HG03378 (cell line): ENCODE measurements around the gene GRXCR2.
"Not testable (repeated sequence)": the region's sequence is repeated elsewhere in the genome, so short reads cannot be mapped to it uniquely, and the experiment has no call there.

Source experiments
- ATAC-seq: cut with Tn5 transposase; IDR thresholded peaks from one replicate; pipeline ENCODE4 v1.9.1; 2021; ENCODE audit warnings: mild to moderate bottlenecking, moderate library complexity; ENCODE audit not compliant: unreplicated experiment

The GRXCR2 gene, protein sequence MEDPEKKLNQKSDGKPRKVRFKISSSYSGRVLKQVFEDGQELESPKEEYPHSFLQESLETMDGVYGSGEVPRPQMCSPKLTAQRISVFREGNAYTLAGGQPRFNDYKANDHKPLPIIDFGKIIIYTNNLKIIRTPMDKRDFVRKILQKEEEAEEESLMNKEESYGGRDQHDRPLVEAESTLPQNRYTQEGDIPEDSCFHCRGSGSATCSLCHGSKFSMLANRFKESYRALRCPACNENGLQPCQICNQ

DNA sequence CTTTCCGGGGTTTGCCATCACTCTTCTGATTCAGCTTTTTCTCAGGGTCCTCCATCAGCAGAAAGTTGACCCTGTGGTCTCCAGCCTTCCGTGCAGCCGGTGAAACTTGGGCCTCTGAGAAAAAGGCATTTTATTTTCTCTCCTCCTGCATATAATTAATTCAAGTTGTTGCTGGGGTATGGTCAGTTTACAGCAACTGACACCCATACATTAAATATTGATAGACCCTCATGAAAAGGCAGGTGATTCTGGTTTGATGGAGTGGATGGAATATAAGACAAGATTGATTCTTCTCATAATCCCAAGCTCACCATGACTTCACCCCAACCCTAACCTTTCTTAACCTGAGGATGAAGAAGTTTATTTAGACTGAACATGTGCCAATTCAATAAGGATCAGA, at the start of gene GRXCR2:
GRXCR2 (minus strand) TSS at position 101 of the 400 bp plus-strand sequence; CDS start at position 55, 46 bp downstream.
- ATAC-seq: no peak

DNA sequence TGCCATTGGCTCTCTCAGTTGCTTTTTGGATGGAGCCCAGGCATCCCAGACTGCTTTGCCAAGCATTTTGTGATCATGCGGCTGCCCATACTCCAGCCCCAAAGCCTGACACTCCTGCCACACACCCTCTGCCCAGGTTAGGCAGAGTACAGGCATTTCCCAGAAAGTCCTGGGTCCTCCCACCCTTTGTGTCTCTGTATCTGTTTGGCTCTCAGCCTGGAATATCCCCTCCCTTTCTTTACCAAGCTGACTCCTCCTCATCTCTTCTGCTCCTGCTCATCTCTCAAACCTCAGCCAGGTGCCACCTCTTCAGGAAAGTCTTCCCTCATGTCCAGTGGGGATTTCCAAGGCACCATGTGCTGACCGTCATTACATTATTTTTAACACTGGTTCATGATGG, 49.2 kb upstream of the GRXCR2 start:
- no peak for ATAC-seq

DNA sequence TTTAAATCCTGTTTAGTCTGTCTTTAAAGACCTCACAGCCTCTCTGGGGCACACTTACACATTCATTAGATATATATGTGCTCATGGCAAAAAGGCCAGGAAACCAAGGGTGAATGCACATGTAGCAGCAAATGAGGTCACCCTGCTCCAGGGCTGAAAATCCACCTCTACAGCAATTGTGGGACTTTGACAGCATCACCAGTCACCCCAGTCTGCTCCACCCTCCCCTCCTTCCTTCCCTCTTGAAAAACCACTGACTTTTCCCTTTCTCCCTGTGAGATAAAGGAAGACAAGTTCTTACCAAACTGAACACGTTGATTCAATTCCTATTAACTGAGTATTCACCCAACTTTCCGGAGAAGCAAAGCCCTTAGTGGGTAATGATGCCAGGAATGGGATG, 48.4 kb upstream of the GRXCR2 start:
- no peak for ATAC-seq

DNA sequence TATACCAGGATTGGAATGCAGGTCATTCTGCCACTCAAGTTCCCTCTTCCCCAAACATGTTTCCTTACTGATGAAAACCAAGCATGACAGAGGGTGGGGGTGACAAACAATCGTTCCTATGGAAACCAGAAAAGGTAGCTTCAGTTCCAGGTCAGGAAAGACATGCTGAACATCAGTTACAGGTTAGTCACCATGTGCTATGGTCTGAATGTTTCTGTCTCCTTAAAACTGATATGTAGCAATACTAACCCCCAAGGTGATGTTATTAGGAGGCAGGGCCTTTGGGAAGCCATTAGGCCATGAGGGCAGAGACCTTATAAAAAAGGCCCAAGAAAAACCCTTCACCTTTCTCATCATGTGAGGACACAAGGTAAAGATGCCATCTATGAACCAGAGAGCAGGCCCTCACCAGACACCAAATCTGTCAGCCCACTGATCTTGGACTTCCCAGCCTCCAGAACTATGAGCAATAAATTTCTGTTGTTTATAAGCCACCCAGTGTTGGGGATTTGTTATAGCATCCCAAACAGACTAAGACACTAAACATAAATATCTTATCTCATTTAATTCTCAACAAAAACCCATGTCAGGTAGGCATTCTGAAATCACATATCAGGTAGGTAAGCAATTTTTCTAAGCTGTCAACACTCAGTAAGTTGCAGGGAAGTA, 47.9 kb upstream of the GRXCR2 start:
- no peak for ATAC-seq

DNA sequence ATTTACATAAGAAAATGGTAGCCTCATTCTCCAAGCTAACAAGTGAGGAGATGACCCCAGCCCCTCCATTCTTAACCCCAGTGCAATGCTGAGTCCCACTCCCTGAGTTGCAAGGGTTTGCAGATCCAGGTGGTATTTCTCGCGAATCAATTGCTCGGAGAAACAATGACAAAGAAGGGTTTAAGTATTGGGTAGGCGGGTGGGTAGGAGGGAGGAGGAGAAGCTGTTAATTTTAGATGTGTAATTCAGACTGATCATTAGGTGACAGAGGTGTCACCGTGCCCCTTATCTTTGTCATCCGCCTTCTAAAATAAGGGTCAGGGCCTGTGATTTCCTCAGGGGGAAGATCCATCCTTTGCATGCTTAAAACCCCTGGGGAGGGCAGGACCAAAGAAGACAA, 46.6 kb upstream of the GRXCR2 start:
- no peak for ATAC-seq

DNA sequence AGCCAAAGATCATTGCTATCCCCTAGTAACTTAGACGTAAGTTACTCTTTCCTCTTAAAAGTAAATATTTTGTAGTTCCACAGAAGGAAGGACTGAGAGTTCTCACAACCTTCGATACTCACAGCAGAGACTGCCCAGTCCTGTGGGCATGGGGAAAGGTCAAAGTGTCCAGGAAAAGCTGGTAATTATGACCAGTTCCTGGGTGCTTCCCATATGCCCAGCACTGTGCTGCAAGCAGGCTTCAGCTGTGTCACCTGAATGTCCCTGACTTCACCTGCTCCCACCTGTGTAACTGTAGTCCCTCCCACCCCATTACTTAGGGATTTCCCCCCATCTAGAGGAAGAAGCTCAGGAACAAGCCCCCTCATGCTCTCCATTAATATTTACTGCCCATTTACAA, 45.6 kb upstream of the GRXCR2 start:
- no peak for ATAC-seq

DNA sequence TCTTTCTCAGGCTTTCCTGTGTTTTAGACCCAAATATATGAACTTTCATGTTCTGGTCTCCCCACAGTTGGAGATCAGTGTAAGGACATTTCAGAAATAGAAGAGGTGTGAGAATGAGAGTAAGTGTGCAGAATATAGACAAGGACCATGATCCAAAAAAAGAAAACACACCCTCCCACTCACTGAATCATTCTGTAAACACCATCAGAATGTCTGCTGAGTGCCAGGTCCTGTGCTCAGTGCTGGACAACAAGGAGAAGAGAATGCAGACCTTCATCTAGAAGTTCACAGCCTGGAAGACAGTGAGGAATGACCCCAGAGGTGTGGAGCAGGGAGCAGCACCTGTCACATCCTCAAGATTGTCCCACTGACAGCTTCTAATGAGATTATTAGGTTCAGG, 44.5 kb upstream of the GRXCR2 start:
- ATAC-seq: no peak

DNA sequence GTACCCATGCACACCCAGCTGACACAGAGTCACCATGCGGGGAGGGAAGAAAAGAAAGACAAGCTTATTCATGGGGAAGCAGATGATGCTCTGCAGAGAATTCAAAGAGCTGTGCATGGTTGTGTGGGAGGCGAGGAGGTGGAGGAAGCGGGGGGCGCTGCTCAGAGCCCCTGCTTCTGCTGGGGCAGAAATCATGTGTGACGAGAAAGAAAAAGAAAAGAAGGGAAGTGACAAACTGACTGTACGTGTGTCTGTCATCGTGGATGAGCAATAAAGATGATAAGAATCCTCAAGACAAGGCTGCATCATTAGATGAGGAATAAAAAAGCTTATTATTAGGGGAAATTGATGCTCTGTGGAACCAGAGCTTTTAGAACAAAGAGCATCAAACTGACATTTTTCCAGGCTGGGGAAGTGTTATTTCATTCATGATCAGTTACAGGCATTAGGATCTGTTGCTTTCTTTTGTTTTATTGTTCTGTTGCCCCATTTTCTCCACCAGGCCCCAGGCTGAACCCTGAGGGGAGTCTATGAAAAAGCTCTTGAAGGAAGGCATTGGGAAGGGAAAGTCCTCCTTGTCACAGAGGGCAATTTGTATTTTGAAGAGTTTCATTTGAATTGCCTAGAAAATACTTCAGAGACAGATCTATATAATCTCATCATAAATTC, 43.3 kb upstream of the GRXCR2 start:
- no peak for ATAC-seq

DNA sequence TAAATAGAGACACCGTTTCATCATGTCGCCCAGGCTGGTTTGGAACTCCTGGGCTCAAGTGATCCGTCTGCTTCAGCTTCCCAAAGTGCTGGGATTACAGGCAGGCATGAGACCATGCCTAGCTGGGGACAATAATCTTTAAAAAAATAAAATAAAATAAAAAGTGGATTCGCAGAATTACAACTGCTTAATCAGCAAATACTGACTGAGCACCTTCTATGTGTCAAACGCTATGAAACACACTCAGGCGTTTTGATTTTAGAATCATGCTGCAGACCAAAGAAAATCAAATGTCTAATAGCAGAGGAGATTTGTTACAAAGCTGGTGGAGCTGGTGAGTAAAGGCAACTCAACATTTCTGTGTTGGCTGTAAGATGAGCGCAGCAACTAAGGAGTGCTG, 40.9 kb upstream of the GRXCR2 start:
- no peak for ATAC-seq

DNA sequence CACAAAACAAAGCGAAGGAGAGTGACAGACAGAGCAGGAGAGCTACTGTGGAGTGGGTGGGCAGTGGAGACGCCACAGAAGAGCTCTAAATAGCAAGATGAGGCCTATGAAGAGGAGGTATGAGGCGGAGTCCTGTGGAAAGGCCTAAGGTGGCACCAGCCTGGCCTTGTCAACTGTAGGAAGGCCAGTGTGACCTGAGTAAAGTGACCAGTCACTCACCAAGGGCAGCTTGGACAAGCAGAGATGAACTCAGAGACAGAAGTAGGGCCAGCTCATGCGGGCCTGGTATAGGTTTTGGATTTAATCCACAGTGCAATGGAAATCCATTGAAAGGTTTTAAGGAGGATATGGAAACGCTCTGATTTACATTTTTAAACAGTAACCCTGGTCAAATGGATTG, 39.8 kb upstream of the GRXCR2 start:
- ATAC-seq: no peak

DNA sequence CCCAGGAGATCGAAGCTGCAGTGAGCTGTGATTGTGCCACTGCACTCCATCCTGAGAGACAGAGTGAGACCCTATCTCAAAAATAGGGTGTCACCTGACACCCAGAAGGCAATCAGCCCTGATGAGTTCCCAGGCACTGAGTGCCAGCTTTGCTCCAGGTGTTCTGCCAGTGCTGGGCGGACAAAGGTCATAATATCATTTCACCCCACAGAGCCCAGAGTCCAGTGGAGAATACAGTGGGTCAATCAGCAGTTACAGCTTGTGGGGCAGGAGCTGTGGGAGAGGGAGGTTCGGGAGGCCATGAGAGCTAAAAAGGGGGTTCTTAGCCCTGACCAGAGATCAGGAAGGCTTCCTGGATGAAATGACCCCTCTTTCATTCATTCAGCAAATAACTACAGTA, 39.2 kb upstream of the GRXCR2 start:
- no peak for ATAC-seq

DNA sequence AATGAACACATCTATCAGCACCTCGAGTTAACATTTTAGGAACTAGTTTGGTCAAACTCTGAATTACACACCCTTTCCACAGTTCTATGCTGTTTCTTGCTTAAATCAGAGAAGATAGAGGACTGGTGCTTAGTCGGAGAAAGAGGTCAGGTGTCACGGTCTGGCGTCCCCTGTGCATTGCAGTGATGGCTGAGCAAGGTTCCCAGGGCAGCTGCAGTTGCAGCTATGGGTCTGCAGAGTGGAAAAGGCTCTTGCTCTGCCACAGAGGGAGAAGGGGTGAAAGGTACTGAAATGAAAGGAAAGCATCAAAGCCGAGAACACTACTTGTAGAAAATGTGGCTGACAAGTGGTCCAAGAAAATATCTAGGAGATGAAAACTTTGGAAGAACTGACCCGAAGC, 38.4 kb upstream of the GRXCR2 start:
- ATAC-seq: no peak

DNA sequence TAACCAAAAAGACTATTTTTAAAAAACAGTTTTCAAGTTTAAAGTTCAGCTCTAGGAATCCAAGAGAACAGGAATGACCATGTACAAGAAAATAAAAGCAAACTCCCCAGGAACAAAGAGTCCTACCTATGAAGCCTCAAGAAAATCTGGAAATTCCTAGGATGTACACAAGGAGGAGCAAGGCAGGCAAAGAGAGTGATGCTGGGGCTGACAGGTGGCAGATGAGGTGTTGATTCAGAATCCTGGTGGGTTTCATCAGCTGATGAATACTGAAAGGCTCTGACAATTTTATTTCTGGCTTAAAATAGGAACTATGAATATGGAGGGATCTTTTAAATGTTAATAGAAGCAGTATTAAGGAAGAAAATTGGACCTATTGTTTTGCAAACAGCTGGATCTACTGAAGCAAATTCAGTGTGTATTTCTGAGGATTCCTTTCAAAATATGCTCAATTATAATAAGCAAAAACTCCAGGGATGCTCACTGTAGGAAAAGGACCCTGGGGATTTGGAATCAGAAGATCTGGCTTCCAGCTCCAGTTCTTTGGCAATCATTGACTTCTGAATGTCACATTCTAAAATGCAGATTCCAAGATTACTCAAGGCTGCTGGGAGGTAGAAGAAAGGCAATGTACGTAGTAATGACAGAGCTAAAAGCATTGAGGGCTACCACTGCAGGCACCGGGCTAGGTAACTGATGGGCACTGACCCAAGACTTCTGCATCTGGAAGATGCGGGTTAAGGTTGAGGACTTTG, 35.6 kb upstream of the GRXCR2 start:
- ATAC-seq: no peak

DNA sequence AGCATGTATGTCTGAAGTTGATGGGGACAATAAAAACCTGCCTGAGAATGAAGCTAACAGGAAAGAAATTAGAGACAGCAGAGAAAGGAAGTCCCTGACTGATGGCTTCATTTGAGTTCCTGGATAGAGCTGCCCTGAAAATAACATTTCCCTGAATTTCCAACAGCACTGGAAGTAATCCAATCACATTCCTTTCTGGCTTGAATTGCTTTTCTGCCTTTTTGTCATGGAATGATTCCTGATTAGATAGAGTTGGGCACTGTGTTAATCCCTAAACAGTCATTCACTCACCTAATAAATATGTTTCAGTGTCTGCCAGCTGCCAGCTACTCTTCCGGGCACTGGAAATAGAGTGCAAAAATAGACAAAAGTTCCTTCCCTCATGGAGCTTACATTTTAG, 33.6 kb upstream of the GRXCR2 start:
- ATAC-seq: no peak

DNA sequence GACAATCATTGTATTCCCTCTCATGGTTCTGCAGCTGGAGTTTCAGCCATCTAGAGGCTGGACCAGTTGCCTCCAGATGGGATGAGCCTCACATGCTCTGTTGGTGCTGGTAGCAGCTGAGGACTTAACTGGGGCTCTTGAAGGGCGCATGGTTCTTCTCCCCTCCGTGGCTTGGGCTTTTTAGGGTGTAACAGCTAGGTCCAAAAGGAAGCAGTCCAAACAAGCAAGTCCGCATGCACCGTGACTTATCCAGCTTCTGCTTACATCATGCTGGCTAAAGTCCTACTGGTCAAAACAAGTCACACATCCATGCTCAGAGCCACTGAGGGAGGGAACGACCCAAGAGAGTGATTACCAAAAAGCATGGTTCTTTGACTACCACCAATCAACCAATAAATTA, 31.9 kb upstream of the GRXCR2 start:
- ATAC-seq: no peak

DNA sequence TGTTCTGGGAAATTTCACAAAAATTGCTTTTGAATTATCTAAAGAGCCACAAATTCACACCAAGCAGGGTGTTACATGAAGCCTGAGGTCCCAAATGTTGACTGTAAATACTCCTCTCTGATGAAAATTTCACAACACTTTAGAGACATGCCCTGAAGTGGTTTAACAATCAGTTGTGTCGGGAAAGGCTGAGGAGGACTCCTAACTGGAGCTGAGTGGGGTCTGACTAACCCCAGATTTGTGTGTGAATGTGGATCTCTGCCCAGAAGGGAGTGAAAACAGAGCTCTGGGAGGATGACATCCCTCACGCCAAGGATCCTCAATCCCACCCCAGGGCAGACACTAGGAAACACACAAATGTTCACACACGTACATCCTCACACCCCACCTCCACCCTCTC, 31.1 kb upstream of the GRXCR2 start:
- no peak for ATAC-seq

DNA sequence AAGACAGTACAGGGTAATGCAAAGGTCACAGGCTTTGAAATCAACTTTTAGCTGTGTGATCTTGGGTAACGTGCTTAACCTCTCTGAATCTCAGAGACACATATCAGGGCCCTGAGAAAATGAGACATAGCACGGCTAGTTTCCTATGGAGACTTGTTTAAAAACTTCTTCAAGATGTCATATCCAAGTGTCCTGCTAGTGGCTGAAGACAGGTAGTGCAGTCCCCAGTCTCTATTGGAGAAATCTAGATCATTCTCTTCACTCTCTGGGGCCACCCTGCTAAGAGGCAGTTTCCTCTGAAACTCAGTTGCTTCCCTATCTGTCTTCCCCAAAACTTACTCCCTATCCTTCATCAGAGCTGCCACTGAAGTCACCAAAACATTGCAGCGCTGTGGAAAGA, 30.3 kb upstream of the GRXCR2 start:
- no peak for ATAC-seq

DNA sequence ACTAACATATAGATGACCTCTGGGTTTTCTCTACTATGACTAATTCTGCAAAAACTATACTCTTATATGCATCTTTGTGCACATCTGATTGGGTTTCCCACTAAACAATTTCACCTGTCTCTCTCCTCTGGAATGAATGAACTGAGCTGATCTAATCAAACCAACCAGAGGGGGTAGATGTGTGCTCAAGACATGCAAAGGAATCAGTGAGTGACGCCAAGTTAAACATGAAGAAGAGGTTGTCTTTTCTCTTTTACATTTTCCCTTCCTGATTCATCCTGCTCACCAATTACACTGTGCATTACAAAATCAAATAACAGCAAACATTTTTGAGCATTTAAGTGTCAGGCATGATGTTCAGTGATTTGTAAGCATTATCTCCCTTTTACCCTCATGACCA, 29.6 kb upstream of the GRXCR2 start:
- no peak for ATAC-seq

DNA sequence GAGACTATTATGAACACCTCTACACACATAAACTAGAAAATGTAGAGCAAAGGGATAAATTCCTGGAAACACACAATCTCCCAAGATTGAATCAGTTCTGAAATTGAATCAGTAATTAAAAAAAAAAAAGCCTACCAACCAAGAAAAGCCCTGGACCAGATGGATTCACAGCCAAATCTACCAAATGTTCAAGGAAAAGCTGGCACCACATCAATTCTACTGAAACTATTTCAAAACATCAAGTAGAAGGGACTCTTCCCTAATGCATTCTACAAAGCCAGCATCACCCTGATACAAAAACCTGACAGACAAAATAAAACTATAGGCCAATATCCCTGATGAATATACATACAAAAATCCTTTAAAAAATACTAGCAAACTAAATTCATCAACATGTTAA, 25.4 kb upstream of the GRXCR2 start:
- no peak for ATAC-seq

DNA sequence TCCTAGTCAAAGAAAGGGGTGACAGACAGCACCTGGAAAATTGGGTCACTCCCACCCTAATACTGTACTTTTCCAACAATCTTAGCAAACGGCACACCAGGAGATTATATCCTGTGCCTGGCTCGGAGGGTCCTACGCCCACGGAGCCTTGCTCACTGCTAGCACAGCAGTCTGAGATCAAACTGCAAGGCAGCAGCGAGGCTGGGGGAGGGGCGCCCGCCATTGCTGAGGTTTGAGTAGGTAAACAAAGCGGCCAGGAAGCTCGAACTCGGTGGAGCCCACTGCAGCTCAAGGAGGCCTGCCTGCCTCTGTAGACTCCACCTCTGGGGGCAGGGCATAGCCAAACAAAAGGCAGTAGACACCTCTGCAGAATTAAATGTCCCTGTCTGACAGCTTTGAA, 18.6 kb upstream of the GRXCR2 start:
- ATAC-seq: not testable (repeated sequence)

DNA sequence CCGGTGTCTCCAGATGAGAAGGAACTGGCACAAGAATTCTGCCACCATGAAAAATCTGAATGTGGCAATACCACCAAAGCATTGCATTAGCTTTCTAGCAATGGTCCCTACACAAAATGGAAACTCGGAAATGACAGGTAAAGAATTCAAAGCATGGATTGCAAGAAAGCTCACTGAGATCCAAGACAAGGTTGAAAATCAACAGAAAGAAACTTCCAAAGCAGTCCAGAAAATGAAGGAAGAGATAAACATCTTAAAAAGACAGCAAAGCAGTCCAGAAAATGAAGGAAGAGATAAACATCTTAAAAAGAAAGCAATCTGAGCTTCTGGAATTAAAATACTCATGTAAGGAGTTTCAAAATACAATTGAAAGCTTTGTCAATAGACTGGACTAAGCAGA, 16.8 kb upstream of the GRXCR2 start:
- no peak for ATAC-seq
